OCI-LY3 (cell line): ENCODE measurements around the gene CFAP46.

ENCODE experiments used
- EZH2phosphoT487 ChIP-seq: fragments of 200-600 bp; shearing (Covaris generic); IDR thresholded peaks from 2 replicates; pipeline ENCODE4 v1.6.1; 2018; ENCODE audit warnings: antibody characterized with exemption, mixed run types, low read depth
- TF ChIP-seq, protein P1 (sequence below): fragments of 200-600, 300-600 bp; sonication (generic); IDR thresholded peaks from 2 replicates; pipeline ENCODE4 v1.5.1; 2014; ENCODE audit warnings: antibody characterized with exemption, low read length, low read depth

DNA sequence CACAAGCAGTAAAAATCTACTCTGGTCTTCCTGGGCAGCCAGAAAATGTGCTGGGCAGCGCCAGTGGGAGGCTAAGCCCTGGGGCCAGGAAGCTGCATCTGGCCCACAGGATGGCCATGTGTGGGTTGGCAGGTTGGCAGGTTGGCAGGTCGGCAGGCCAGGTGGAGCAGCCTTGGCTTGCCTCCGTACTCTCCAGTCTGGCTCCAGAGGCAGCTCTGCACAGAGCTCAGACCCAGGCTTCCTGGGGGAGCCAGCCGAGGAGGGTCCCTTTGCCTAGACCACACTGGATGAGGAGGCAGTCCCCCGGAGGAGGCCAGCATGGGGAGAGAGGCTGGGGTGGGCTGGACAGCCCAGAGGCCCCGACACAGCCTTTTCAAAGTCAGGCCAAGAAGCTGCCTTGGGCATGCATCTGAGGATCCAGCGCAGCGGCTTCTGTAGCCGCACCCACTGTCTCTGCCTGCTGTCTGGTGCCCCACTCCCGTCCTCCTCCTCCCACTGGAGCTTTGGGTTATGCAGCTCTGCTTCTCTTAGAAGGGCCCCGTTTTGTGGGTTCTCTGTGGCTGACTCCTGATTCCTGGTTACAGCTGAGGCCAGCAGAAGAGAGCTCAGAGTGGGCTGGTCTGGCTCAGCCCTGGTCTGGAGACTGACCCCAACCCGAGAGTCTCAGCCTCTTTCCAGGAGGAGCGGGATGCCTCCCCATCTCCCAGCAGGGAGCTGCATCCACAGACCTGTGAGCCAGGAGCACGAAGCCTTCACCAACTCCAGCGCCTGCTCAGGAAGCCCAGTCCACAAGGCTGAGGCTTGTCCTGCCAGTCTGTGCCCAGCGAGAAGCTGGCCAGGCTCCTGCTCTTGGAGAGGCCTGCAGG lies 44.6 kb downstream of the CFAP46 start:
- TF ChIP-seq, protein P1, sequence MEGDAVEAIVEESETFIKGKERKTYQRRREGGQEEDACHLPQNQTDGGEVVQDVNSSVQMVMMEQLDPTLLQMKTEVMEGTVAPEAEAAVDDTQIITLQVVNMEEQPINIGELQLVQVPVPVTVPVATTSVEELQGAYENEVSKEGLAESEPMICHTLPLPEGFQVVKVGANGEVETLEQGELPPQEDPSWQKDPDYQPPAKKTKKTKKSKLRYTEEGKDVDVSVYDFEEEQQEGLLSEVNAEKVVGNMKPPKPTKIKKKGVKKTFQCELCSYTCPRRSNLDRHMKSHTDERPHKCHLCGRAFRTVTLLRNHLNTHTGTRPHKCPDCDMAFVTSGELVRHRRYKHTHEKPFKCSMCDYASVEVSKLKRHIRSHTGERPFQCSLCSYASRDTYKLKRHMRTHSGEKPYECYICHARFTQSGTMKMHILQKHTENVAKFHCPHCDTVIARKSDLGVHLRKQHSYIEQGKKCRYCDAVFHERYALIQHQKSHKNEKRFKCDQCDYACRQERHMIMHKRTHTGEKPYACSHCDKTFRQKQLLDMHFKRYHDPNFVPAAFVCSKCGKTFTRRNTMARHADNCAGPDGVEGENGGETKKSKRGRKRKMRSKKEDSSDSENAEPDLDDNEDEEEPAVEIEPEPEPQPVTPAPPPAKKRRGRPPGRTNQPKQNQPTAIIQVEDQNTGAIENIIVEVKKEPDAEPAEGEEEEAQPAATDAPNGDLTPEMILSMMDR = no peak
- TF ChIP-seq EZH2phosphoT487 = no peak
